Gastrocnemius medialis (tissue), 4 donors: Measurements from ENCODE around the gene FBXL5. TPM values are rescaled to one million over a fixed set of nuclear protein-coding genes. Genes with fewer than 3 reads are reported as not detected.

Experiments used
- ATAC-seq, 2 donors: fragments of 150-250 bp; one replicate each; pipeline ENCODE4 v1.9.1; 2016
- DNase-seq, 2 donors: peaks; one replicate each; pipeline ENCODE4 v3.0.0-alpha.2; 2019
- H3K27ac ChIP-seq, 4 donors: fragments of 200-600 bp; sonication (generic); 1 replicate in 1 of 4; 2 replicates in 3 of 4; pipeline ENCODE4 v1.5.1; 2016 to 2018; ENCODE audit warnings: mild to moderate bottlenecking in 2 of 4, moderate library complexity in 1 of 4
- H3K27me3 ChIP-seq, 3 donors: fragments of 200-600 bp; sonication (generic) in 2 of 3; 1 replicate in 1 of 3; 2 replicates in 2 of 3; pipeline versions ENCODE4 v1.5.1 to v1.6.0; 2016 to 2019; ENCODE audit warnings: mild to moderate bottlenecking in 1 of 3, moderate library complexity in 1 of 3
- H3K36me3 ChIP-seq, 2 donors: fragments of 200-600 bp; sonication (generic) in 1 of 2; one replicate each; pipeline ENCODE4 v1.5.1; 2017 to 2018
- H3K4me1 ChIP-seq, 2 donors: fragments of 200-600 bp; sonication (generic) in 1 of 2; one replicate each; pipeline ENCODE4 v1.5.1; 2016 to 2017; ENCODE audit warnings: mild to moderate bottlenecking in 2 of 2
- H3K4me3 ChIP-seq, 4 donors: fragments of 200-600 bp; sonication (generic) in 3 of 4; 1 replicate in 1 of 4; 2 replicates in 3 of 4; pipeline ENCODE4 v1.5.1; 2016 to 2019; ENCODE audit warnings: mild to moderate bottlenecking in 2 of 4
- H3K9me3 ChIP-seq, 3 donors: fragments of 200-600 bp; sonication (generic) in 2 of 3; 1 replicate in 1 of 3; 2 replicates in 2 of 3; pipeline ENCODE4 v1.5.1; 2016 to 2019
- CTCF ChIP-seq, 5 experiments: fragments of 450-650 bp in 3 of 5; fragments of 200-600 bp in 2 of 5; sonication (generic) in 2 of 5; IDR thresholded peaks in 4 of 5; conservative IDR thresholded peaks in 1 of 5; 1 replicate in 4 of 5; 2 replicates in 1 of 5; pipeline ENCODE4 v1.5.1; 2016 to 2019; ENCODE audit warnings: antibody characterized with exemption in 5 of 5, mild to moderate bottlenecking in 3 of 5, moderate library complexity in 3 of 5
- POLR2A ChIP-seq, 2 donors: fragments of 450-650 bp; IDR thresholded peaks; one replicate each; pipeline ENCODE4 v1.6.1; 2017; ENCODE audit warnings: antibody characterized with exemption in 2 of 2, mild to moderate bottlenecking in 2 of 2, moderate library complexity in 2 of 2
- in situ Hi-C, 4 donors: fragments of 200-750 bp; cut with MboI; loops; one replicate each; pipeline versions ENCODE4 v1.15.0 to v1.8.0; 2017; ENCODE audit warnings: low sequenced_read_pairs in 4 of 4
- intact Hi-C: fragments of 100-400 bp; cut with DNase I; formaldehyde crosslinking; loops from one replicate; pipeline ENCODE4 v1.15.1; 2023; ENCODE audit warnings: low total_unique reads
- total RNA-seq, 4 donors: library from RNA; depleted of rRNA; stranded (reverse); fragments of >200 nt; gene quantifications; one replicate each; pipeline versions ENCODE4 v1.1.0 to v1.2.3, GENCODE V29; 2016

The FBXL5 gene
- total RNA-seq, 4 donors from 2014 or later = 81.7 to 106 (median 89.8) TPM

- ATAC-seq (no peak), DNase-seq (no peak)
- TF ChIP-seq CTCF (IDR thresholded peaks at IDR 0.05 in 4 of 5, conservative IDR thresholded peaks at IDR 0.05 in 1 of 5) = no peak
- no peak for TF ChIP-seq POLR2A (IDR thresholded peaks at IDR 0.05)
- Histone ChIP-seq H3K4me3 (no peak overlapping the region), H3K27ac (no peak overlapping the region), H3K36me3 (peaks cover 0 to 11% of the 10 kb centered on the region in 2 donors), H3K27me3 (no peaks in the 10 kb centered on the region), H3K4me1 (peaks cover 9 to 15% of the 10 kb centered on the region in 2 donors), H3K9me3 (no peaks in the 10 kb centered on the region)
- in situ Hi-C loops (no loop called here), intact Hi-C loops (no loop called here)
Measured at GRCh38 chr4:15684498-15684897, 29.3 kb upstream of the FBXL5 start.

- DNase-seq = no peak
- Histone ChIP-seq H3K27ac (peak overlapping the region in 1 of 4 donors; percentile 82), H3K27me3 (no peaks in the 10 kb centered on the region), H3K4me3 (no peak overlapping the region), H3K36me3 (peaks cover 0 to 11% of the 10 kb centered on the region in 2 donors), H3K9me3 (no peaks in the 10 kb centered on the region), H3K4me1 (peaks cover 9 to 15% of the 10 kb centered on the region in 2 donors)
- intact Hi-C loops (no loop called here), in situ Hi-C loops (no loop called here)
- TF ChIP-seq CTCF (IDR thresholded peaks at IDR 0.05 in 4 of 5, conservative IDR thresholded peaks at IDR 0.05 in 1 of 5) (no peak), POLR2A (IDR thresholded peaks at IDR 0.05) (no peak)
- ATAC-seq = no peak
Measured at GRCh38 chr4:15683143-15683495, 28.0 kb upstream of the FBXL5 start.

DNA sequence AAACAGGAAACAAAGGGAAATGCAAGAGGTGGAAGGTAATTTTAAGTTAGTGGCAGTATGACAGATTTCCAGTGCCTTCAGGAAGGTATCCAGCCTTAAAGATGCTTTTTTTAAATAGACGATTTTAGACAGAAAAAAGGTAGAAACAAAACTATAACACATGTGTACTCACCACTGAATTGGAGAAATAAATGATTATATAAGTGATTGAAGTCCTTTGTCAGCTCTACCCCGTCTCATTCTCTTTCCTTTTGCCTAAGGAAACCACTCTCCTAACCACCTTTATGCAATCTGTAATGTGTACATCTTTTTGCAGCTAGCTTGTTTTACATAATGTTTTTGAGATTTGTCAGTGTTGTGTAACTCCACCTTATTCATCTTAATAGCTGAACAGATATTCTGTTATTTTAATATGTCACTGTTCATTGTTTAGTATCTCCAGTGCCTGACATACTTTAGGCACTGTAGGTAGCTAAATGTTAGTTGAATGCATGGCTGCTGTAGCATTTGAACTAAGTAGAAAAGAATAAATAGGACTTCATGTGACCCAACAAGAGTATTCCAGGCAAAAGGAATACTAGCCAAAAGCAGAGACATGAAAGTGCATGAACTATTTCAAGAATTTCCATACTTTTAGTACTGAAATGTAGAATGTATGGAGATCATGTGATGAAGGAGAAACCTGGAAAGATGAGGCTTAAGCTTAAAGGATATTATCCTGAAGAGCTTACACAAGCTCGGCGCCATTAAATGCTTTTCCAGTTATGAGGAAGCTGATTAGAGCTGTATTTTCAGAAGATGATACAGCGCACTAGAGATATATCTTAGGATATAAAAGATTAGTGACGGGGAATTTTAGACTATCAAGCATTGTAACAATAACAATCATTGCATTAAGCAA is 27.3 kb upstream of the FBXL5 start:
- Histone ChIP-seq H3K4me1 (peaks cover 9 to 15% of the 10 kb centered on the region in 2 donors), H3K27ac (peak overlapping the region; percentile 82 to 89 (median 84)), H3K27me3 (no peaks in the 10 kb centered on the region), H3K4me3 (peak overlapping the region; percentile 82 to 94 (median 86)), H3K9me3 (no peaks in the 10 kb centered on the region), H3K36me3 (peaks cover 0 to 8% of the 10 kb centered on the region in 2 donors)
- intact Hi-C loops (no loop called here), in situ Hi-C loops (no loop called here)
- no peak for TF ChIP-seq CTCF (IDR thresholded peaks at IDR 0.05 in 4 of 5, conservative IDR thresholded peaks at IDR 0.05 in 1 of 5)
- TF ChIP-seq POLR2A (IDR thresholded peaks at IDR 0.05) = no peak
- DNase-seq = no peak
- no peak for ATAC-seq

DNA sequence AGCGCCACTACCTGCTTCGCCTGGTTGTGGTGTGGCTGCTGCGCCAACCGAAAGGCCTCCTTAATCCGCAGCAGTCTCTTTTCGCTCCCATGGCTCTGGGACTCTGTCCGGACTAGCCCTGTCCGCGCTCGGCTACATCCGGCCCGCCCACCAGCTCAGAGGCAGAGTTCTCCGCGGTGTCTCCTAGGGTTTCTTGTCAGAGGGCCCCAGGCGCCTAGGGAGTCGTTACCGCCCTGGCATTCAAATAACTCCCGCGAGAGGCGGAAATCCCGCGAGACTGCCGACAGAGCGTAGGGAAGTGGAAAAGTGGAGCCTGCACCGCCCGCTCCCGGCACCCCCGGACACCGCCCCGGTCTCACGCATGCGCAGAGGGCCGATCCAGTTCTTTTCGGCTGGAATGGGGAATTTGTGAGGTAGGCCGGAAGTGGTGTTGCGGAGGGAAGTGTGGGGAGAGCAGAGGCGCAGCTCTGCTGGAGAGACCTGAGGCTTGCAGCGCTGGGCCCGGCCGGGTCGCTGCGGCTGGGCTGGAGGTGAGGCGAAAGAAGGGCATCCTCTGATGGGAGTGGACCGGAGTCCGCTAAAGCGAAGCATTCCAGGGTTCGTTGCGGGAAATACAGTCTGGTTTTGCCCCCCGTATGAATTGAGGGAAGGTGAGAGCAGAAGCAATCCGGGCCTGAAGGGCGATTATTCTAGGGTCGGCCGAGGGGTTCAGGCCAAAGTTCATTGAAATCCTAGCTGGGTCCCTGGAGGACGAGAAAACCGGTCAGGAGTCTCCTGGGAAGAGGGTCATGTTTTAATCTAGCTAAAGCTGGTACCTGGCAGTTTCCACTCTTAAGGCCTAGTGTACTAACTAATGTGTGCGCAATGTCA is 26.4 kb upstream of the FBXL5 start, which contains the start of gene FAM200B:
Gene FAM200B, plus strand, starts transcription at position 456 of the 870 bp plus-strand sequence. CDS start 5,151 bp downstream, outside the sequence.
- Histone ChIP-seq H3K4me1 (peaks cover 9 to 15% of the 10 kb centered on the region in 2 donors), H3K4me3 (peak within 1 kb of the TSS; percentile 82 to 94 (median 86)), H3K9me3 (no peaks in the 10 kb centered on the region), H3K27me3 (no peaks in the 10 kb centered on the region), H3K27ac (peak within 1 kb of the TSS; percentile 82 to 89 (median 84)), H3K36me3 (peaks cover 0 to 3% of the 10 kb centered on the region in 2 donors)
- in situ Hi-C loops (no loop called here), intact Hi-C loops (loop anchor here (1.0 kb wide), 1 partner anchor 25 kb away; no protein-coding TSS in a partner anchor)
- ATAC-seq = peak; percentile 98
- peak; percentile 91 to 95 for DNase-seq
- peak in 2 of 5 experiments; percentile 10 to 27 for TF ChIP-seq CTCF (IDR thresholded peaks at IDR 0.05 in 4 of 5, conservative IDR thresholded peaks at IDR 0.05 in 1 of 5)
- TF ChIP-seq POLR2A (IDR thresholded peaks at IDR 0.05) = peak; percentile 39 to 58
